Activated naive CD8-positive, alpha-beta T cell treated with anti-CD3 and anti-CD28 coated beads for 36 hours (primary cell): ENCODE measurements around the gene MDN1. TPM values are rescaled to one million over a fixed set of nuclear protein-coding genes. Genes with fewer than 3 reads are reported as not detected.
A peak's percentile ranks its signal among the peaks of the same experiment; 100 is the strongest.
"Not testable (repeated sequence)": the region's sequence is repeated elsewhere in the genome, so short reads cannot be mapped to it uniquely, and the experiment has no call there.

Experiments used
- DNase-seq: peaks from one replicate; pipeline ENCODE4 v3.0.0; 2021
- H3K27ac Mint-ChIP-seq: one replicate; pipeline ENCODE4 v1.8.0; 2022; ENCODE audit warnings: mild to moderate bottlenecking, moderate library complexity, mixed read lengths
- H3K27me3 Mint-ChIP-seq: one replicate; pipeline ENCODE4 v1.8.0; 2022; ENCODE audit warnings: mild to moderate bottlenecking, mixed read lengths
- H3K36me3 Mint-ChIP-seq: one replicate; pipeline ENCODE4 v1.8.0; 2021; ENCODE audit warnings: mild to moderate bottlenecking, mixed read lengths
- H3K4me1 Mint-ChIP-seq: one replicate; pipeline ENCODE4 v1.8.0; 2021; ENCODE audit warnings: mixed read lengths
- H3K4me3 Mint-ChIP-seq: one replicate; pipeline ENCODE4 v1.8.0; 2022; ENCODE audit warnings: mild to moderate bottlenecking, moderate library complexity, mixed read lengths
- H3K9me3 Mint-ChIP-seq: one replicate; pipeline ENCODE4 v1.8.0; 2022; ENCODE audit warnings: mixed read lengths
- total RNA-seq, 2 experiments: library from RNA; stranded (reverse); gene quantifications; one replicate each; pipeline ENCODE4 v1.2.3, GENCODE V29; 2021

MDN1 gene
- total RNA-seq, 2 experiments from 2014 or later, result 64.4 to 66.8 TPM

- H3K4me3 Mint-ChIP-seq, result peak within 1 kb of the TSS; percentile 99
- peak; percentile 90 for DNase-seq
- peak within 1 kb of the TSS; percentile 98 for H3K27ac Mint-ChIP-seq
- H3K4me1 Mint-ChIP-seq, result peaks cover 31% of the 10 kb centered on the region
- H3K9me3 Mint-ChIP-seq, result peaks cover 1% of the 10 kb centered on the region
- peaks cover 42% of the 10 kb centered on the region for H3K36me3 Mint-ChIP-seq
- H3K27me3 Mint-ChIP-seq, result no peaks in the 10 kb centered on the region
Measured at GRCh38 chr6:89829472-89830169, 10.0 kb upstream of the MDN1 start, which contains the start of gene CASP8AP2. Gene CASP8AP2 (plus strand): TSS chr6:89829880.

- peak overlapping the region; percentile 98 for H3K27ac Mint-ChIP-seq
- H3K4me1 Mint-ChIP-seq, result peaks cover 28% of the 10 kb centered on the region
- peaks cover 39% of the 10 kb centered on the region for H3K36me3 Mint-ChIP-seq
- H3K4me3 Mint-ChIP-seq, result peak overlapping the region; percentile 99
- H3K9me3 Mint-ChIP-seq, result peaks cover 1% of the 10 kb centered on the region
- DNase-seq, result peak; percentile 30
- H3K27me3 Mint-ChIP-seq, result no peaks in the 10 kb centered on the region
Measured at GRCh38 chr6:89828988-89829471, 9.4 kb upstream of the MDN1 start.

- peak overlapping the region; percentile 98 for H3K27ac Mint-ChIP-seq
- H3K36me3 Mint-ChIP-seq, result peaks cover 35% of the 10 kb centered on the region
- H3K4me3 Mint-ChIP-seq, result peak overlapping the region; percentile 99
- not testable (repeated sequence) for DNase-seq, H3K9me3 Mint-ChIP-seq, H3K27me3 Mint-ChIP-seq
- peaks cover 26% of the 10 kb centered on the region for H3K4me1 Mint-ChIP-seq
Measured at GRCh38 chr6:89828475-89828987, 8.9 kb upstream of the MDN1 start.

- no peak overlapping the region for H3K27ac Mint-ChIP-seq
- no peak for DNase-seq
- H3K9me3 Mint-ChIP-seq, result no peaks in the 10 kb centered on the region
- peaks cover 10% of the 10 kb centered on the region for H3K36me3 Mint-ChIP-seq
- H3K27me3 Mint-ChIP-seq, result no peaks in the 10 kb centered on the region
- H3K4me3 Mint-ChIP-seq, result no peak overlapping the region
- peaks cover 8% of the 10 kb centered on the region for H3K4me1 Mint-ChIP-seq
Measured at GRCh38 chr6:89826029-89826528, 6.5 kb upstream of the MDN1 start.

- Mint-ChIP-seq H3K27me3 (no peaks in the 10 kb centered on the region), H3K4me3 (peak overlapping the region; percentile 94), H3K4me1 (peaks cover 29% of the 10 kb centered on the region), H3K9me3 (no peaks in the 10 kb centered on the region), H3K27ac (peak overlapping the region; percentile 95), H3K36me3 (peaks cover 19% of the 10 kb centered on the region)
- DNase-seq, result no peak
Measured at GRCh38 chr6:89818977-89819335, 638 bp downstream of the MDN1 start.

GRCh38 chr6:89817481-89817880 is 2.1 kb downstream of the MDN1 start:
- peaks cover 19% of the 10 kb centered on the region for H3K36me3 Mint-ChIP-seq
- DNase-seq, result no peak
- peak overlapping the region; percentile 94 for H3K4me3 Mint-ChIP-seq
- peak overlapping the region; percentile 63 for H3K27ac Mint-ChIP-seq
- no peaks in the 10 kb centered on the region for H3K27me3 Mint-ChIP-seq
- H3K9me3 Mint-ChIP-seq, result no peaks in the 10 kb centered on the region
- peaks cover 33% of the 10 kb centered on the region for H3K4me1 Mint-ChIP-seq

- not testable (repeated sequence) for DNase-seq, H3K27ac Mint-ChIP-seq, H3K4me3 Mint-ChIP-seq, H3K27me3 Mint-ChIP-seq, H3K9me3 Mint-ChIP-seq
- Mint-ChIP-seq H3K36me3 (peaks cover 12% of the 10 kb centered on the region), H3K4me1 (peaks cover 38% of the 10 kb centered on the region)
Measured at GRCh38 chr6:89813422-89813821, 6.2 kb downstream of the MDN1 start.

GRCh38 chr6:89807581-89807980 is 12.0 kb downstream of the MDN1 start:
- Mint-ChIP-seq H3K9me3 (no peaks in the 10 kb centered on the region), H3K36me3 (peaks cover 7% of the 10 kb centered on the region), H3K27me3 (no peaks in the 10 kb centered on the region), H3K4me1 (peaks cover 19% of the 10 kb centered on the region), H3K27ac (no peak overlapping the region), H3K4me3 (no peak overlapping the region)
- no peak for DNase-seq

- DNase-seq, result no peak
- Mint-ChIP-seq H3K27me3 (no peaks in the 10 kb centered on the region), H3K27ac (no peak overlapping the region), H3K36me3 (peaks cover 11% of the 10 kb centered on the region), H3K4me3 (no peak overlapping the region), H3K4me1 (peaks cover 15% of the 10 kb centered on the region), H3K9me3 (no peaks in the 10 kb centered on the region)
Measured at GRCh38 chr6:89805814-89806371, 13.7 kb downstream of the MDN1 start.

- H3K27me3 Mint-ChIP-seq, result no peaks in the 10 kb centered on the region
- H3K36me3 Mint-ChIP-seq, result peaks cover 17% of the 10 kb centered on the region
- no peak overlapping the region for H3K27ac Mint-ChIP-seq
- peaks cover 13% of the 10 kb centered on the region for H3K4me1 Mint-ChIP-seq
- no peaks in the 10 kb centered on the region for H3K9me3 Mint-ChIP-seq
- DNase-seq, result no peak
- no peak overlapping the region for H3K4me3 Mint-ChIP-seq
Measured at GRCh38 chr6:89803271-89803670, 16.3 kb downstream of the MDN1 start.

GRCh38 chr6:89799756-89800155 is 19.8 kb downstream of the MDN1 start:
- no peak for DNase-seq
- H3K27ac Mint-ChIP-seq, result peak overlapping the region; percentile 52
- H3K4me1 Mint-ChIP-seq, result peaks cover 17% of the 10 kb centered on the region
- peaks cover 31% of the 10 kb centered on the region for H3K36me3 Mint-ChIP-seq
- H3K9me3 Mint-ChIP-seq, result no peaks in the 10 kb centered on the region
- no peaks in the 10 kb centered on the region for H3K27me3 Mint-ChIP-seq
- H3K4me3 Mint-ChIP-seq, result no peak overlapping the region

- no peaks in the 10 kb centered on the region for H3K27me3 Mint-ChIP-seq
- H3K4me1 Mint-ChIP-seq, result peaks cover 24% of the 10 kb centered on the region
- DNase-seq, result no peak
- peaks cover 38% of the 10 kb centered on the region for H3K36me3 Mint-ChIP-seq
- H3K4me3 Mint-ChIP-seq, result no peak overlapping the region
- H3K27ac Mint-ChIP-seq, result no peak overlapping the region
- no peaks in the 10 kb centered on the region for H3K9me3 Mint-ChIP-seq
Measured at GRCh38 chr6:89799096-89799495, 20.5 kb downstream of the MDN1 start.

- H3K9me3 Mint-ChIP-seq, result no peaks in the 10 kb centered on the region
Measured at GRCh38 chr6:89797317-89797716, 22.3 kb downstream of the MDN1 start.

GRCh38 chr6:89794324-89794723 is 25.3 kb downstream of the MDN1 start:
- peak; percentile 14 for DNase-seq
- H3K27me3 Mint-ChIP-seq, result no peaks in the 10 kb centered on the region
- peaks cover 31% of the 10 kb centered on the region for H3K4me1 Mint-ChIP-seq
- peak overlapping the region; percentile 2 for H3K4me3 Mint-ChIP-seq
- no peaks in the 10 kb centered on the region for H3K9me3 Mint-ChIP-seq
- peaks cover 54% of the 10 kb centered on the region for H3K36me3 Mint-ChIP-seq
- H3K27ac Mint-ChIP-seq, result peak overlapping the region; percentile 84

More at GRCh38 chr6:89797317-89797716, 22.3 kb downstream of the MDN1 start:
- no peak overlapping the region for H3K27ac Mint-ChIP-seq
- peaks cover 38% of the 10 kb centered on the region for H3K4me1 Mint-ChIP-seq
- no peak overlapping the region for H3K4me3 Mint-ChIP-seq
- no peak for DNase-seq
- H3K27me3 Mint-ChIP-seq, result no peaks in the 10 kb centered on the region
- peaks cover 53% of the 10 kb centered on the region for H3K36me3 Mint-ChIP-seq

- Mint-ChIP-seq H3K36me3 (peaks cover 52% of the 10 kb centered on the region), H3K27ac (peak overlapping the region; percentile 84), H3K27me3 (no peaks in the 10 kb centered on the region), H3K9me3 (no peaks in the 10 kb centered on the region), H3K4me1 (peaks cover 31% of the 10 kb centered on the region), H3K4me3 (peak overlapping the region; percentile 2)
- no peak for DNase-seq
Measured at GRCh38 chr6:89793586-89793985, 26.0 kb downstream of the MDN1 start.
